K562 (cell line): ENCODE data around the gene CBX8.

Experiments
- CHD2 ChIP-seq: IDR thresholded peaks from 2 replicates; pipeline ENCODE4 v1.6.1; 2011; ENCODE audit warnings: low read depth, low read length
- JUNB ChIP-seq: fragments of 450-650 bp; formaldehyde crosslinking; conservative IDR thresholded peaks from 2 replicates; pipeline ENCODE4 v1.4.0; 2020; ENCODE audit warnings: mild to moderate bottlenecking
- NBN ChIP-seq: fragments of 450-650 bp; IDR thresholded peaks from 2 replicates; pipeline ENCODE4 v1.6.1; 2016; ENCODE audit warnings: low read depth, mild to moderate bottlenecking
- TF ChIP-seq, protein P1 (sequence below): sonication (generic); formaldehyde crosslinking; IDR thresholded peaks from 2 replicates; pipeline ENCODE4 v1.9.0; 2022; ENCODE audit warnings: mild to moderate bottlenecking, missing genetic modification reagents
- TF ChIP-seq, protein P2 (sequence below), 3 experiments: IDR thresholded peaks in 2 of 3; conservative IDR thresholded peaks in 1 of 3; 2 replicates each; pipeline ENCODE4 v1.5.1; 2011 to 2012; ENCODE audit warnings: low read length in 3 of 3, mild to moderate bottlenecking in 3 of 3, control low read depth in 2 of 3, improper control_type of control experiment in 1 of 3, inconsistent platforms in 1 of 3, low read depth in 1 of 3, mixed read lengths in 1 of 3, moderate library complexity in 1 of 3; ENCODE audit not compliant: insufficient read depth in 2 of 3

DNA sequence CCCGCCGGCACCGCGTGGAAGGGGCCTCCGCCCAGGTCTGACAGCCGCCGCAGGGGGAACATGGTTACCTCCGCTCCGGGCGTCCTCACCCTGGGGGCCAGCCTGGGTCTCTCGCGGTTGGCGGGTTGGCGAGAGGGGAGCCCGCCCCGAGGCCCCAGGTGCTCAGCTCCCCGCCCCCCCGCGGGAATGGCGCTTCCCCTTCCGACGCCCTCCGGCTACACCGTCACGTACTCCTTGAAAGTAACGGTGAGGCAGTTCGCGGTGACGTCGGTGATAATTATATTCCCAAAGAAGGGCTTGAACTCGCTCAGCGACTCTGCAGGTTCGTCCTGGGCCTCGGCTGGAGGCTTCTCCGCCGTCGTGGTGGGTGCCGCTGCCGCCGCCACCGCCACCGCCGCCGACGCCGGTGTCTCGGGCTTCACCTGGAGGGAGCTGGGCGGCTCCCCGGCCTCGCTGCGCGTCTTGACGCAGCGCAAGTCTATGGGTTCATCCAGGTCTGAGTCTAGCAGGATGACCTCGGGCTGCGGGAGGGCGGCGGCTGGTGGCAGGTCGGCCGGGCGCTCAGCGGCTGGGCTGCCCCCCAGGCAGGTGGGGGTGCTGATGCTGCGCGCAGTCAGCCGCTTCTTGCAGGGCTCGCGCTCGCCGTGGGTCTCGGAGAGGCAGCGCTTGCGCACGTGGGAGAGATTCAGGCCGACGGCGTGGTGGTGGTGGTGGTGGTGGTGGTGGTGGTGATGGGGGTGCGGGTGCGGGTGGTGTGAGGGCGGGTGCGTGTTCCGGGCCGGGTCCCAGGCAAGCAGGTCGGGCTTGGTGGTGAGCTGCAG lies 37.1 kb upstream of the CBX8 start:
- TF ChIP-seq, protein P1, sequence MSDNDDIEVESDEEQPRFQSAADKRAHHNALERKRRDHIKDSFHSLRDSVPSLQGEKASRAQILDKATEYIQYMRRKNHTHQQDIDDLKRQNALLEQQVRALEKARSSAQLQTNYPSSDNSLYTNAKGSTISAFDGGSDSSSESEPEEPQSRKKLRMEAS (CRISPR knock-in tag): no peak; the same call in 1 of the 2 replicates
- no peak for TF ChIP-seq NBN
- TF ChIP-seq, protein P2, sequence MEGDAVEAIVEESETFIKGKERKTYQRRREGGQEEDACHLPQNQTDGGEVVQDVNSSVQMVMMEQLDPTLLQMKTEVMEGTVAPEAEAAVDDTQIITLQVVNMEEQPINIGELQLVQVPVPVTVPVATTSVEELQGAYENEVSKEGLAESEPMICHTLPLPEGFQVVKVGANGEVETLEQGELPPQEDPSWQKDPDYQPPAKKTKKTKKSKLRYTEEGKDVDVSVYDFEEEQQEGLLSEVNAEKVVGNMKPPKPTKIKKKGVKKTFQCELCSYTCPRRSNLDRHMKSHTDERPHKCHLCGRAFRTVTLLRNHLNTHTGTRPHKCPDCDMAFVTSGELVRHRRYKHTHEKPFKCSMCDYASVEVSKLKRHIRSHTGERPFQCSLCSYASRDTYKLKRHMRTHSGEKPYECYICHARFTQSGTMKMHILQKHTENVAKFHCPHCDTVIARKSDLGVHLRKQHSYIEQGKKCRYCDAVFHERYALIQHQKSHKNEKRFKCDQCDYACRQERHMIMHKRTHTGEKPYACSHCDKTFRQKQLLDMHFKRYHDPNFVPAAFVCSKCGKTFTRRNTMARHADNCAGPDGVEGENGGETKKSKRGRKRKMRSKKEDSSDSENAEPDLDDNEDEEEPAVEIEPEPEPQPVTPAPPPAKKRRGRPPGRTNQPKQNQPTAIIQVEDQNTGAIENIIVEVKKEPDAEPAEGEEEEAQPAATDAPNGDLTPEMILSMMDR (IDR thresholded peaks at IDR 0.05 in 2 of 3, conservative IDR thresholded peaks at IDR 0.05 in 1 of 3; ENCODE audit: insufficient read depth in 2 of 3, low read depth in 1 of 3, low read length in 3 of 3): no peak
- no peak for TF ChIP-seq CHD2
- no peak for TF ChIP-seq JUNB (CRISPR knock-in tag)
